Right cardiac atrium (tissue), 5 donors: ENCODE measurements around the gene RASA3. TPM values are rescaled to one million over a fixed set of nuclear protein-coding genes. Genes with fewer than 3 reads are reported as not detected.
A peak's percentile ranks its signal among the peaks of the same experiment; 100 is the strongest.

Source experiments
- ATAC-seq, 2 donors: fragments of 200-7000 bp; cut with Tn5 transposase; one replicate each; pipeline versions ENCODE4 v1.8.0 to v1.9.1; 2020; ENCODE audit warnings: moderate library complexity in 2 of 2, mild to moderate bottlenecking in 1 of 2
- DNase-seq, 3 donors: peaks; one replicate each; pipeline ENCODE4 v3.0.0-alpha.2; 2020
- H3K27ac ChIP-seq: one replicate; pipeline ENCODE4 v1.5.1; 2013; ENCODE audit warnings: mild to moderate bottlenecking, low read length, control low read depth, moderate library complexity
- H3K27me3 ChIP-seq: one replicate; pipeline ENCODE4 v1.6.1; 2013; ENCODE audit not compliant: control insufficient read depth, insufficient read depth
- H3K4me1 ChIP-seq: one replicate; pipeline ENCODE4 v1.6.1; 2013; ENCODE audit warnings: low read length; ENCODE audit not compliant: control insufficient read depth, insufficient read depth
- H3K4me3 ChIP-seq: one replicate; pipeline ENCODE4 v1.5.1; 2013; ENCODE audit warnings: low read length, control low read depth
- H3K9me3 ChIP-seq: one replicate; pipeline ENCODE4 v1.6.1; 2013; ENCODE audit warnings: low read length; ENCODE audit not compliant: control insufficient read depth
- WGBS: extraction: QIAGEN DNeasy Blood & Tissue Kit; methylation state at CpG from one replicate; pipeline ENCODE4 v1.1.7; 2013; 5-methylcytosine and 5-hydroxymethylcytosine counted together
- intact Hi-C, 4 donors: fragments of 100-400 bp; cut with DNase I; formaldehyde crosslinking; loops; one replicate each; pipeline versions ENCODE4 v1.11.0 to v1.14.0; 2022 to 2023
- polyA plus RNA-seq: library from polyadenylated mRNA; stranded (reverse); fragments of 200-250 nt; gene quantifications from one replicate; pipeline ENCODE4 v1.2.3, GENCODE V29; 2013
- total RNA-seq, 4 donors: library from RNA; stranded (reverse); fragmentation: NEBNext Ultra II Directional; extraction: Animal tissue kit (Norgen Biotek cat#: 25700); gene quantifications; one replicate each; pipeline ENCODE4 v1.2.1, GENCODE V29; 2021
- donor health status: healthy with polysubstance abuse.
- donor health status: DM: no; HTN: yes; CAD: no.
- donor health status: DM: no; HTN: no; CAD: no.
- donor health status: DM: no; HTN: yes; CAD: no; lungs with severe emphysema.
- donor health status: DM: yes; HTN: yes; CAD: no.

RASA3 gene
- total and polyA plus RNA-seq, 5 donors, result 7.4 to 15.5 (median 10.8) TPM

GRCh38 chr13:114110091-114110829, 22.2 kb downstream of the RASA3 start:
- ATAC-seq (no peak), DNase-seq (peak; percentile 28 to 77 (median 68))
- Histone ChIP-seq H3K27me3 (no peaks in the 10 kb centered on the region), H3K9me3 (no peaks in the 10 kb centered on the region), H3K4me1 (no peaks in the 10 kb centered on the region), H3K4me3 (no peak overlapping the region), H3K27ac (no peak overlapping the region)
- intact Hi-C loops, result no loop called here
- WGBS, result 64% methylated on average over 25 of the region's 25 CpGs

- Histone ChIP-seq H3K4me1 (no peaks in the 10 kb centered on the region), H3K27me3 (no peaks in the 10 kb centered on the region), H3K9me3 (no peaks in the 10 kb centered on the region), H3K27ac (no peak overlapping the region), H3K4me3 (no peak overlapping the region)
- intact Hi-C loops, result no loop called here
- WGBS, result 68% methylated on average over 24 of the region's 24 CpGs
- DNase-seq (peak; percentile 56 to 86 (median 85)), ATAC-seq (peak in 1 of 2 donors; percentile 12)
These were observed 22.8 kb downstream of the RASA3 start for GRCh38 chr13:114109641-114110041.

GRCh38 chr13:114108894-114109293, 23.5 kb downstream of the RASA3 start:
- WGBS, result 91% methylated on average over 20 of the region's 20 CpGs
- intact Hi-C loops, result no loop called here
- Histone ChIP-seq H3K27ac (no peak overlapping the region), H3K4me3 (no peak overlapping the region), H3K9me3 (no peaks in the 10 kb centered on the region), H3K27me3 (no peaks in the 10 kb centered on the region), H3K4me1 (no peaks in the 10 kb centered on the region)
- DNase-seq, result peak in 1 of 3 donors; percentile 52
- no peak for ATAC-seq

GRCh38 chr13:114108141-114108761, 24.2 kb downstream of the RASA3 start:
- intact Hi-C loops, result no loop called here
- no peak for ATAC-seq
- WGBS, result 93% methylated on average over 33 of the region's 33 CpGs
- no peak overlapping the region for H3K27ac ChIP-seq
- no peaks in the 10 kb centered on the region for H3K4me1 ChIP-seq
- H3K4me3 ChIP-seq, result no peak overlapping the region
- H3K9me3 ChIP-seq, result no peaks in the 10 kb centered on the region
- H3K27me3 ChIP-seq, result no peaks in the 10 kb centered on the region
- peak in 1 of 3 donors; percentile 55 for DNase-seq

GRCh38 chr13:114107686-114108081, 24.7 kb downstream of the RASA3 start:
- Histone ChIP-seq H3K27ac (peak overlapping the region; percentile 9), H3K27me3 (no peaks in the 10 kb centered on the region), H3K4me1 (no peaks in the 10 kb centered on the region), H3K9me3 (no peaks in the 10 kb centered on the region), H3K4me3 (no peak overlapping the region)
- 51% methylated on average over 12 of the region's 12 CpGs for WGBS
- ATAC-seq (peak; percentile 69 to 74), DNase-seq (peak; percentile 62 to 86 (median 85))
- intact Hi-C loops, result no loop called here

- Histone ChIP-seq H3K27me3 (no peaks in the 10 kb centered on the region), H3K27ac (peak overlapping the region; percentile 9), H3K9me3 (no peaks in the 10 kb centered on the region), H3K4me3 (no peak overlapping the region), H3K4me1 (no peaks in the 10 kb centered on the region)
- WGBS, result 85% methylated on average over 27 of the region's 27 CpGs
- ATAC-seq (peak in 1 of 2 donors; percentile 3), DNase-seq (peak in 2 of 3 donors; percentile 42 to 48)
- intact Hi-C loops, result no loop called here
These were observed 25.3 kb downstream of the RASA3 start for GRCh38 chr13:114106991-114107685.

GRCh38 chr13:114106526-114106925, 25.9 kb downstream of the RASA3 start:
- no peak overlapping the region for H3K4me3 ChIP-seq
- intact Hi-C loops, result no loop called here
- DNase-seq (no peak), ATAC-seq (no peak)
- H3K27me3 ChIP-seq, result no peaks in the 10 kb centered on the region
- H3K4me1 ChIP-seq, result no peaks in the 10 kb centered on the region
- no peak overlapping the region for H3K27ac ChIP-seq
- no peaks in the 10 kb centered on the region for H3K9me3 ChIP-seq
- WGBS, result 96% methylated on average over 9 of the region's 9 CpGs

- no peak overlapping the region for H3K4me3 ChIP-seq
- no peaks in the 10 kb centered on the region for H3K9me3 ChIP-seq
- H3K27ac ChIP-seq, result no peak overlapping the region
- WGBS, result 82% methylated on average over 30 of the region's 30 CpGs
- intact Hi-C loops, result no loop called here
- ATAC-seq, result no peak
- DNase-seq, result peak in 2 of 3 donors; percentile 42 to 47
- H3K27me3 ChIP-seq, result no peaks in the 10 kb centered on the region
- peaks cover 4% of the 10 kb centered on the region for H3K4me1 ChIP-seq
These were observed 26.8 kb downstream of the RASA3 start for GRCh38 chr13:114105521-114106225.

GRCh38 chr13:114104655-114105520, 27.5 kb downstream of the RASA3 start:
- 90% methylated on average over 24 of the region's 24 CpGs for WGBS
- H3K4me3 ChIP-seq, result no peak overlapping the region
- H3K4me1 ChIP-seq, result peaks cover 4% of the 10 kb centered on the region
- DNase-seq (no peak), ATAC-seq (no peak)
- H3K9me3 ChIP-seq, result no peaks in the 10 kb centered on the region
- H3K27ac ChIP-seq, result no peak overlapping the region
- H3K27me3 ChIP-seq, result no peaks in the 10 kb centered on the region
- intact Hi-C loops, result no loop called here
